SW480 (cell line): ENCODE measurements around the gene SPATA7.
"Not testable (repeated sequence)": the region's sequence is repeated elsewhere in the genome, so short reads cannot be mapped to it uniquely, and the experiment has no call there.

Source experiments
- DNase-seq: peaks from one replicate; pipeline ENCODE4 v3.0.0-alpha.2; 2016; ENCODE audit warnings: low spot score

The SPATA7 gene, protein sequence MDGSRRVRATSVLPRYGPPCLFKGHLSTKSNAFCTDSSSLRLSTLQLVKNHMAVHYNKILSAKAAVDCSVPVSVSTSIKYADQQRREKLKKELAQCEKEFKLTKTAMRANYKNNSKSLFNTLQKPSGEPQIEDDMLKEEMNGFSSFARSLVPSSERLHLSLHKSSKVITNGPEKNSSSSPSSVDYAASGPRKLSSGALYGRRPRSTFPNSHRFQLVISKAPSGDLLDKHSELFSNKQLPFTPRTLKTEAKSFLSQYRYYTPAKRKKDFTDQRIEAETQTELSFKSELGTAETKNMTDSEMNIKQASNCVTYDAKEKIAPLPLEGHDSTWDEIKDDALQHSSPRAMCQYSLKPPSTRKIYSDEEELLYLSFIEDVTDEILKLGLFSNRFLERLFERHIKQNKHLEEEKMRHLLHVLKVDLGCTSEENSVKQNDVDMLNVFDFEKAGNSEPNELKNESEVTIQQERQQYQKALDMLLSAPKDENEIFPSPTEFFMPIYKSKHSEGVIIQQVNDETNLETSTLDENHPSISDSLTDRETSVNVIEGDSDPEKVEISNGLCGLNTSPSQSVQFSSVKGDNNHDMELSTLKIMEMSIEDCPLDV

GRCh38 chr14:88385212-88386101 lies at the start of gene SPATA7:
Gene SPATA7, plus strand, starts transcription at chr14:88385657. Its CDS starts 162 bp downstream, at chr14:88385819.
- DNase-seq, result peak; percentile 91

DNA sequence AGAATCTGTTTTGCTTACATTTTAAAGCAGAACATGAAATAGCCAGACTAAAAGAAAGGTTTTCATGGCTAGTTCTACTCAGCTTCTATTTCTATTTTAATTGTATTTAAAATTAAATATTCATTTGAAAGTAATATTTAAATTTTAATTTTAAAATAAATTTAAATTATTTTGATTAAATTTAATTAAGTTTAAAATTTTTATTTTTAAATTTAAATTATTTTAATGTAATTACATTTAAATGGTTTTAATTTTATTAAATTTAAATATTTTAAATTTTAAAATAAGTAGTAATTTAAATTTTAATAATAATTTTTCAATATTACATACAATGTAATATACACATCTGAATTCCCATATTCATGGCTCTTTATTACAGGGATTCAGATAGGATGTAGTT lies 45.1 kb upstream of the SPATA7 start:
- DNase-seq, result no peak

DNA sequence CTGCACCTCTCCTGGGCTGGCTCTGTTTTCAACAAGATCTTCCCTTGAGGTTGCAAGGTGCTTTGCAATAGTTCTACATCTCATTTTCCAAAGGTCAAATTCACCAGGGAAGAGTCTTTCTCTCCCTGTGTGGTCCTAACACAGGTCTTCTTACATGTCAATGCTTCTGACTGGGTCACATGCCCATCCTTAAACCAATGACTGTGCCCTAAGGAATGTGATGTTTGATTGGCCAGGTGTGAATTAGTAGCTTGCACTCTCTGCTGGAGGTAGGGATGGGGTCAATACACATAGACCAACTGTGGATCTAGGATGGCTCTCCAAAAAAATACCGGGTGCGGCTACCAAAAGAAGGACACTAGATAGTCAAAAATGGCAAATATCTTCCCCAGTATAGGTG lies 42.5 kb upstream of the SPATA7 start:
- peak; percentile 13 for DNase-seq

DNA sequence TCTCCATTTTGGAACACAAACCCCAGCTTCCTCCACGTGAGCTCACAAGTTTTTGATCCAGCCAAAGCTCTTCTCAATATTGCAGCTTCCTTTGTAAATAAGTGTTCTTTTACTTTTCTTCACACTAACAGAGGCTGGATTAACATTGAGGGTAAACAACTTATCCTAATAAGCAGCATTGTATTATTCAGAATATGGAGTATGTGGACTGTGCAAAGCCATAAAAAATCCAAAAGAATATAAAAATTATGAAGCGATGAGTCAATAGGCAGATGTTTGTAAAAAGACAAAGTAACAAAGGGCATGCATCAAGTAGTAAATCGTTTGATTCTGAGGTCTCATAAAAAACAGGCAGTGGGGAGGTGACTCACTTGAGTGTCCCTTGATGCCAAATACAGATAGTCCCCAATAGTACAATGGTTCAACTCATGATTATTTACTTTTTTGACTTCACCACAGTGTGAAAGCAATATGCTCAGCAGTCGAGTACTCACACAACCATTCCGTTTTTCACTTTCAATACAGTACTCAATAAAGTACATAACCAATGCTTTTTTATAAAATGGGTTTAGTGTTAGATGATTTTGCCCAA lies 39.3 kb upstream of the SPATA7 start:
- peak; percentile 92 for DNase-seq

- DNase-seq, result no peak
Observed at GRCh38 chr14:88348546-88348945, 36.9 kb upstream of the SPATA7 start.

DNA sequence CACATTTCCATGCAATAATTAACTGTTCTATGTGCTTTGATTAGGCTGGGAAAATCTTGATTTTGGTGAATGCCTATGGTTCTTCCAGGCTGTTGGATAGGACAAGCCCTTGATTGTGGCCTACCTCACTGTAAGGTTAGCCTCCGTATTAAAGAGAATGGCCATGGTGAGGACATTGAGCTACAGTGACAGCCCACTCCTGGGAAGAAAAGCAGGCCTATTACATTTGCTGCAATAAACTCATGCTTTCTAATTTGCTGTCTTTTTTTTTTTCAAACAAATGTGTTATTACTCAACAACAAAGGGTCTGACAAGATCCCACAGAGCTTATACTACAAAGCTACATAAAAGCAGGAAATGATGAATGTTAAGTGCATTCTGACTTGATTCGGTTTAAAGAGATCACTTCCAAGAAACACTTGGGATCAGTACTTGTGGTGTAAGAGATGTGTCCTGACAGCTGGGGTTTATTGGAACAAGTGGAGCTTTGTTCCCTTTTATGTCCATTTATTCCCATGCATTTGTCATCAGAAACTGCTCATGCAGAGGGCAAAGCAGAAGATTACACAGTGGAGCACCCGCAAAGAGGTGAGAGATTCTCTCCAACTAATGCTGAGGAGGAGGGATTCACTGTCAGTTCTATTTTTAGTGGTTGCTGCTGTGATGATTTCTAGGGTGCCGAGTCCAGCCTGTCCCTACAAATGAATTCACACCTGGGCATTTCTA lies 33.3 kb upstream of the SPATA7 start:
- DNase-seq, result peak; percentile 84

- DNase-seq, result peak; percentile 46
Observed at GRCh38 chr14:88352698-88353097, 32.8 kb upstream of the SPATA7 start.

GRCh38 chr14:88354358-88354757 lies 31.1 kb upstream of the SPATA7 start:
- DNase-seq, result no peak

DNA sequence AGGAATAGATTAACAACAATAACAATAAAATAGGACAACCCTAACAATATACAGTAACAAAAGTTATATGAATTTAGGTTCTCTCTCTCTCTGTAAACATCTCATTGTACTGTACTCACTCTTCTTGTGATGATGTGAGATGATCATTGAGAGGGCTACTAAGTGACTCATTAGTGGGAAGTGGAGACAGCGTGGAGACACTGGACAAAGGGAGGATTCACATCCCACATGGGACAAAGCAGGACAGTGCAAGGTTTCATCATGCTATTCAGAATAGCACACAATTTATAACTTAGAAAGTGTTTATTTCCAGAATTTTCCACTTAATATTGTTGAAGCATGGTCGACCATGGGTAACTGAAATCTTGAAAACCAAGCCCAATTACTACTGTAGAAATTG lies 26.0 kb upstream of the SPATA7 start:
- DNase-seq, result no peak

GRCh38 chr14:88363644-88364043 lies 21.8 kb upstream of the SPATA7 start:
- no peak for DNase-seq

DNA sequence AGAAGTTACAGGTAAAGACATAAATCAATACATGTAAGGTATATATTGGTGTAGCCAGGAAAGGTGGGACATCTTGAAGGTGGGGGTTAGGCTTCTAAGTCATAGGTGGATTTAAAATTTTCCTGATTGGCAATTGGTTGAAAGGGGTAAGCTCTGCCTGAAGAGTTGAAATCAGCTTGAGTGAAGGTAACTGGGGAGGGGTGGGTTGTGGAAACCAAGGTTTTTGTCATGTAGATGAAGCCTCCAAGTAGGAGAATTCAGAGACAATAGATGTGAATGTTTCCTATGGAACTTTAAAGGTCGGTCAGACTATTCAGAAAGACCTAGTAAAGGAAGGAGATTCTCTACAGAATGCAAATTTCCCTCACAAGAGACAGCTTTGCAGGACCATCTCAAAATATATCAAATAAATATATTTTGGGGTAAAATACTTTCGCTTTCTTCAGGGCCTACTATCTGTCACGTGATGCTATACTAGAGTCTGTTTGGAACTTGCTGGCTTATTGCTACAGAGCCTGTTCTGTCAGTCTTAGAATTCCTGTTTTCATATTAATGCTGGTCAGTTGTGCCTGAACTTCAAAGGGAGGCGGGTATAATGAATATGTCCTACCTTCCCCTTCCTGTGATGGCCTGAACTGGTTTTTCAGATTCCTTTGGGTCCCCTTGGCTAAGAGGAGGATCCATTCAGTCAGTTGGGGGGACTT lies 20.6 kb upstream of the SPATA7 start:
- no peak for DNase-seq

GRCh38 chr14:88369496-88369895 lies 16.0 kb upstream of the SPATA7 start:
- no peak for DNase-seq

DNA sequence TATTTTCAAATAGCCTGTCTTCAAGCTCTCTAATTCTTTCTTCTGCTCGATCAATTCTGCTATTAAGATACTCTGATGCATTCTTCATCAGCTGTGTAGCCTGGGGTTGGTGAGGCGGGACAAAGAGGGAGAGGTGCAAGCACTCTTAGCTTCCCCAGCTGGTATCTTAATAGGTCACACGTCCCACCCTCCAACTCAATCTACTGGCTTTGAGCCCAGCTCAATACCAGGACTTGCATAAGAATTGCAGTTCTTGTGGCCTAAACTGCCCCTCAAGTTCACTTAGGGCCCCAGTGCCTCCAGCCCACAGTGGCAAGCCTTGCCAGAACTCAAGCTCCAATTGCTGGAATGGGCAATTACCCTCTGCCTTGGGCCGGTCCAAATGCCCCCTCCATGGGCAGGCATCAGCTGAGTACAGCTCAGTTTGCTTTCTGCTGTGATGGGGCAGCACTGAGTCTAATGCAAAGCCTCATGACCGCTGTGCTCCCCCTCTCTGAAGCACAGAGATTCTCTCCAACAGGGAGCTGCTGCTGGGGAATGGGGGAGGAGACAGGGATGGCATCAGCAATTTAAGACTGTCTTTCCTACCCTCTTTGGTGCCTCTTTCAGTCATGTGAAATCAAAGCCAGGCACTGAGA lies 5.6 kb upstream of the SPATA7 start:
- DNase-seq, result no peak

GRCh38 chr14:88380405-88380804 lies 5.1 kb upstream of the SPATA7 start:
- peak; percentile 38 for DNase-seq

DNA sequence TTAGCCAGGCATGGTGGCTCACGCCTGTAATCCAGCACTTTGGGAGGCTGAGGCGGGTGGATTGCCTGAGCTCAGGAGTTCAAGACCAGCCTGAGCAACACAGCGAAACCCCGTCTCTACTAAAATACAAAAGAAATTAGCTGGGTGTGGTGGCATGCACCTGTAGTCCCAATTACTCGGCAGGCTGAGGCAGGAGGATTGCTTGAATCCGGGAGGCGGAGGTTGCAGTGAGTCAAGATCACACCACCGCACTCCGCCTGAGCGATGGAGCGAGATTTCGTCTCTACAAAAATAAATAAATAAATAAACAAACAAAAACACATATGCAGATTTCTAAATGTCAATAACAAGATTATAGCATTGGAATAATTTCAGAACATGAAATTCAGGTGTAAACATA lies 3.8 kb upstream of the SPATA7 start:
- not testable (repeated sequence) for DNase-seq

DNA sequence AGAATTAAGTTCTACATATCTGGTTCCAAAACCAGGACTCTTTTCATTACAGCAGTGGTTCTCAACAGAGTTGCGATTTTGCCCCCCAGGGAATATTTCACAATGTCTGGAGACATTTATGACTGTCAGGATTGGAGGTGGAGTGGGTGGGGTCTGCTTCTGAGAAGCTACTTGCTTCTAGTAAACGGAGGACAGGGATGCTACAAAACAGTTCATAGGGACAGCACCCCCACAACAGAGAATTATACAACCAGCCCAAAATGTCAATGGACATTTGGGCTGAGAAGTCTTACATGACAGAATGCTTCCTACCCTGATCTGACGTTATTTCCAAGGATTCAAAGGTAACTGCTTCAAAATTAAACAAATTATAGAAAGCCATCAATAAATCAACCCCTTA lies 739 bp upstream of the SPATA7 start:
- no peak for DNase-seq

GRCh38 chr14:88386256-88386794 lies 868 bp downstream of the SPATA7 start:
- DNase-seq, result no peak

GRCh38 chr14:88388741-88389282 lies 3.4 kb downstream of the SPATA7 start:
- DNase-seq, result no peak

- no peak for DNase-seq
Observed at GRCh38 chr14:88392609-88393008, 7.2 kb downstream of the SPATA7 start.

DNA sequence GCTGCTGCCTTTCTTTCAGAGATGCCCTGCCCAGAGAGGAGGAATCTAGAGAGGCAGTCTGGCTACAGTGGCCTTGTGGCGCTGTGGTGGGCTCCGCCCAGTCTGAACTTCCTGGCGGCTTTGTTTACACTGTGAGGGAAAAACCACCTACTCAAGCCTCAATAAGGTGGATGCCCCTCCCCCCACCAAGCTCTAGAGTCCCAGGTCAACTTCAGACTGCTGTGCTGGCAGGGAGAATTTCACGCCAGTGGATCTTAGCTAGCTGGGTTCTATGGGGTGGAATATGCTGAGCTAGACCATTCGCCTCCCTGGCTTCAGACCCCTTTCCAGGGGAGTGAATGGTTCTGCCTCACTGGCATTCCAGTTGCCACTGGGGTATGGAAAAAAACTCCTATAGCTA lies 25.6 kb downstream of the SPATA7 start:
- peak; percentile 17 for DNase-seq
